GM21526 (cell line): ENCODE results near the gene ITGAE.

Source experiments
- ATAC-seq: cut with Tn5 transposase; IDR thresholded peaks from one replicate; pipeline ENCODE4 v1.9.1; 2021; ENCODE audit warnings: moderate library complexity; ENCODE audit not compliant: unreplicated experiment, low FRiP score

Gene ITGAE

GRCh38 chr17:3762922-3763776 lies 37.8 kb downstream of the ITGAE start:
- no peak for ATAC-seq

GRCh38 chr17:3761918-3762380 lies 39.0 kb downstream of the ITGAE start:
- no peak for ATAC-seq

GRCh38 chr17:3761036-3761917 lies 39.7 kb downstream of the ITGAE start:
- no peak for ATAC-seq

GRCh38 chr17:3759597-3760216 lies 41.3 kb downstream of the ITGAE start:
- no peak for ATAC-seq

GRCh38 chr17:3755335-3756030 lies 45.5 kb downstream of the ITGAE start:
- ATAC-seq = no peak

- ATAC-seq = no peak
Measured at GRCh38 chr17:3754458-3755334, 46.3 kb downstream of the ITGAE start.

- ATAC-seq = no peak
Measured at GRCh38 chr17:3754066-3754457, 46.9 kb downstream of the ITGAE start.

- no peak for ATAC-seq
Measured at GRCh38 chr17:3753624-3754023, 47.4 kb downstream of the ITGAE start.

- ATAC-seq = no peak
Measured at GRCh38 chr17:3751836-3752235, 49.2 kb downstream of the ITGAE start.

GRCh38 chr17:3750926-3751325 lies 50.1 kb downstream of the ITGAE start:
- ATAC-seq = no peak

GRCh38 chr17:3750296-3750695 lies 50.7 kb downstream of the ITGAE start:
- ATAC-seq = no peak

GRCh38 chr17:3748576-3748975 lies 52.4 kb downstream of the ITGAE start:
- no peak for ATAC-seq

- no peak for ATAC-seq
Measured at GRCh38 chr17:3747805-3748204, 53.2 kb downstream of the ITGAE start.

- no peak for ATAC-seq
Measured at GRCh38 chr17:3745071-3745470, 55.9 kb downstream of the ITGAE start.

- ATAC-seq = no peak
Measured at GRCh38 chr17:3744014-3744413, 57.0 kb downstream of the ITGAE start.

- ATAC-seq = no peak
Measured at GRCh38 chr17:3740611-3741073, 60.3 kb downstream of the ITGAE start.

- no peak for ATAC-seq
Measured at GRCh38 chr17:3739422-3740124, 61.4 kb downstream of the ITGAE start.

GRCh38 chr17:3738562-3739295 lies 62.3 kb downstream of the ITGAE start:
- no peak for ATAC-seq
